ENCODE data around the gene AGBL4. TPM values are rescaled to one million over a fixed set of nuclear protein-coding genes. Genes with fewer than 3 reads are reported as not detected.

AGBL4 gene
- polyA plus RNA-seq, 3 donors = 0.05 TPM; not detected in 2

- Mint-ChIP-seq H3K36me3 (no peaks in the 10 kb centered on the region), H3K27ac (no peak overlapping the region), H3K27me3 (ENCODE audit: low read depth in 3 of 3) (no peaks in the 10 kb centered on the region), H3K9me3 (no peaks in the 10 kb centered on the region), H3K4me1 (peaks cover 5% of the 10 kb centered on the region), H3K4me3 (no peak overlapping the region)
- TF ChIP-seq, protein P1, sequence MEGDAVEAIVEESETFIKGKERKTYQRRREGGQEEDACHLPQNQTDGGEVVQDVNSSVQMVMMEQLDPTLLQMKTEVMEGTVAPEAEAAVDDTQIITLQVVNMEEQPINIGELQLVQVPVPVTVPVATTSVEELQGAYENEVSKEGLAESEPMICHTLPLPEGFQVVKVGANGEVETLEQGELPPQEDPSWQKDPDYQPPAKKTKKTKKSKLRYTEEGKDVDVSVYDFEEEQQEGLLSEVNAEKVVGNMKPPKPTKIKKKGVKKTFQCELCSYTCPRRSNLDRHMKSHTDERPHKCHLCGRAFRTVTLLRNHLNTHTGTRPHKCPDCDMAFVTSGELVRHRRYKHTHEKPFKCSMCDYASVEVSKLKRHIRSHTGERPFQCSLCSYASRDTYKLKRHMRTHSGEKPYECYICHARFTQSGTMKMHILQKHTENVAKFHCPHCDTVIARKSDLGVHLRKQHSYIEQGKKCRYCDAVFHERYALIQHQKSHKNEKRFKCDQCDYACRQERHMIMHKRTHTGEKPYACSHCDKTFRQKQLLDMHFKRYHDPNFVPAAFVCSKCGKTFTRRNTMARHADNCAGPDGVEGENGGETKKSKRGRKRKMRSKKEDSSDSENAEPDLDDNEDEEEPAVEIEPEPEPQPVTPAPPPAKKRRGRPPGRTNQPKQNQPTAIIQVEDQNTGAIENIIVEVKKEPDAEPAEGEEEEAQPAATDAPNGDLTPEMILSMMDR (IDR thresholded peaks at IDR 0.05) = no peak
- Histone ChIP-seq H3K9ac (ENCODE audit: insufficient read depth, low read length, poor library complexity, severe bottlenecking) (no peak overlapping the region), H3K27ac (ENCODE audit: low read depth in 1 of 2, low read length in 2 of 2) (no peak overlapping the region), H4K20me1 (ENCODE audit: insufficient read depth, low read length) (no peaks in the 10 kb centered on the region), H3K36me3 (replicated peaks in 1 of 2; ENCODE audit: control insufficient read depth in 1 of 2, insufficient read depth in 2 of 2, low read length in 2 of 2) (no peaks in the 10 kb centered on the region), H3K79me2 (ENCODE audit: insufficient read depth, low read length) (no peaks in the 10 kb centered on the region), H3K9me3 (replicated peaks in 1 of 2; ENCODE audit: control insufficient read depth in 1 of 2, insufficient read depth in 1 of 2, low read length in 2 of 2) (no peaks in the 10 kb centered on the region), H3K4me1 (ENCODE audit: control insufficient read depth in 1 of 2, insufficient read depth in 2 of 2, low read length in 2 of 2) (no peaks in the 10 kb centered on the region), H2AFZ (ENCODE audit: insufficient read depth, low read depth, low read length, poor library complexity, severe bottlenecking) (no peak overlapping the region), H3K4me2 (replicated peaks; ENCODE audit: extremely low read depth, low read length, poor library complexity, severe bottlenecking) (no peak overlapping the region), H3K27me3 (ENCODE audit: control insufficient read depth in 2 of 2, insufficient read depth in 2 of 2, low read length in 2 of 2) (no peaks in the 10 kb centered on the region), H3K4me3 (replicated peaks in 1 of 3; ENCODE audit: low read depth in 2 of 3, low read length in 3 of 3) (no peak overlapping the region)
- DNase-seq = no peak
- intact Hi-C loops (cut with micrococcal nuclease) = no loop called here
- WGBS (ENCODE audit: insufficient coverage) = 58% methylated on average over 2 of the region's 7 CpGs
These were observed 1453.2 kb downstream of the AGBL4 start for GRCh38 chr1:48570568-48570967.

GRCh38 chr1:48568501-48568900 is 1455.3 kb downstream of the AGBL4 start:
- TF ChIP-seq, protein P1 (IDR thresholded peaks at IDR 0.05) = no peak
- no peaks in the 10 kb centered on the region for H3K4me1 ChIP-seq (ENCODE audit: control insufficient read depth in 1 of 2, insufficient read depth in 2 of 2, low read length in 2 of 2)
- Mint-ChIP-seq H3K9me3 (no peaks in the 10 kb centered on the region), H3K27me3 (ENCODE audit: low read depth in 3 of 3) (no peaks in the 10 kb centered on the region), H3K4me1 (peaks cover 10% of the 10 kb centered on the region), H3K4me3 (no peak overlapping the region), H3K27ac (no peak overlapping the region), H3K36me3 (no peaks in the 10 kb centered on the region)
- H3K9ac ChIP-seq (ENCODE audit: insufficient read depth, low read length, poor library complexity, severe bottlenecking) = no peak overlapping the region
- no CpG with 5 or more reads among the region's 2 CpGs for WGBS (ENCODE audit: insufficient coverage)
- no peak overlapping the region for H2AFZ ChIP-seq (ENCODE audit: insufficient read depth, low read depth, low read length, poor library complexity, severe bottlenecking)
- no peaks in the 10 kb centered on the region for H4K20me1 ChIP-seq (ENCODE audit: insufficient read depth, low read length)
- H3K4me2 ChIP-seq (replicated peaks; ENCODE audit: extremely low read depth, low read length, poor library complexity, severe bottlenecking) = no peak overlapping the region
- no peak overlapping the region for H3K27ac ChIP-seq (ENCODE audit: low read depth in 1 of 2, low read length in 2 of 2)
- H3K79me2 ChIP-seq (ENCODE audit: insufficient read depth, low read length) = no peaks in the 10 kb centered on the region
- H3K27me3 ChIP-seq (ENCODE audit: control insufficient read depth in 2 of 2, insufficient read depth in 2 of 2, low read length in 2 of 2) = no peaks in the 10 kb centered on the region
- intact Hi-C loops (cut with micrococcal nuclease) = no loop called here
- no peaks in the 10 kb centered on the region for H3K9me3 ChIP-seq (replicated peaks in 1 of 2; ENCODE audit: control insufficient read depth in 1 of 2, insufficient read depth in 1 of 2, low read length in 2 of 2)
- H3K36me3 ChIP-seq (replicated peaks in 1 of 2; ENCODE audit: control insufficient read depth in 1 of 2, insufficient read depth in 2 of 2, low read length in 2 of 2) = no peaks in the 10 kb centered on the region
- H3K4me3 ChIP-seq (replicated peaks in 1 of 3; ENCODE audit: low read depth in 2 of 3, low read length in 3 of 3) = no peak overlapping the region
- no peak for DNase-seq
